ENCODE measurements around the gene LY6G5C. TPM values are rescaled to one million over a fixed set of nuclear protein-coding genes. Genes with fewer than 3 reads are reported as not detected.

LY6G5C gene
- total RNA-seq, 4 donors from 2014 or later: 0.54 to 7.9 (median 0.83) TPM; not detected in 1

DNA sequence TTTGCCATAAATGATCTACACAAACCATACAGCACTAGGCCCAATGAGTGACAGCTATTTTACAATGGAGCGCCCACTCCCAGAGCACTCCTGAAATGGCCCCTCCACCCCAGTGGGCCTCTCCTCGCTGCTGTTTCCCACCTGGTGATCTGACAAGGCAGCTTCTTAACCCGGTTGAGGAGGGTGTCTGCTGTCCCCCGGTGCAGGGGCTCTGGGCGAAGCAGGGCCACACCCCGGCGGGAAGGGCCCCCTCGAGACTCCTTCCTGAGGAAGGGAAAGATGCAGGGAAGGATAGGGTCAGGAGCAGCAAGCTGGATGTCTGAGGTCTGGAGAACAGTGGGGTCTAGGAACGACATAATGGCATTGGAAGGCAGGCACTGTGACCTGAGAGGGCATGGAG is 12.0 kb upstream of the LY6G5C start:
- H3K27ac ChIP-seq: no peak overlapping the region

DNA sequence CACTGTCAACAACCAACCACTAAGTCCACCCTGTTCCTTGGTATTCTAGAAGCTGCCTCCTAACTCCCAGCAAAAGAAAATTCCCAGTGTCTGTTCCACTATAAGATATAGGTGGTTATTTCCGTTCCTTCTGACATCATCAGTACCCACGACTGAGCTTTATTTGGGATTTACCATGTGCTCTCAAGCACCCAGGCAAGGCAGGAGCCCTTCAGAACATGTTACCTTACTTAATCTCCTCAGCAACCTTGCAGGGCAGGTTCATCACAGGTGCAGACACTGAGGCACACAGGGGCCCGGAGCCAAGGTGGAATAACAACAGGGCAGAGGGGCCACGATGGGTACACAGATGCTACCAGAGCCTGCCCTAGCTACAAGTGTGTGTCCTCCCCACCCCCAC is 11.5 kb upstream of the LY6G5C start:
- no peaks in the 10 kb centered on the region for H3K9me3 ChIP-seq
- H3K27ac ChIP-seq: no peak overlapping the region
- no peaks in the 10 kb centered on the region for H3K4me1 ChIP-seq
- no peak for DNase-seq
- no peaks in the 10 kb centered on the region for H3K27me3 ChIP-seq
- H3K36me3 ChIP-seq: peaks cover 66 to 71% of the 10 kb centered on the region in 2 donors
- intact Hi-C loops (cut with DNase I): no loop called here
- H3K4me3 ChIP-seq (replicated peaks in 1 of 3): no peak overlapping the region
- WGBS, 2 donors: 88 to 98% methylated on average over 4 of the region's 4 CpGs
- no peak for TF ChIP-seq POLR2A (IDR thresholded peaks at IDR 0.05)
- TF ChIP-seq, protein P1, sequence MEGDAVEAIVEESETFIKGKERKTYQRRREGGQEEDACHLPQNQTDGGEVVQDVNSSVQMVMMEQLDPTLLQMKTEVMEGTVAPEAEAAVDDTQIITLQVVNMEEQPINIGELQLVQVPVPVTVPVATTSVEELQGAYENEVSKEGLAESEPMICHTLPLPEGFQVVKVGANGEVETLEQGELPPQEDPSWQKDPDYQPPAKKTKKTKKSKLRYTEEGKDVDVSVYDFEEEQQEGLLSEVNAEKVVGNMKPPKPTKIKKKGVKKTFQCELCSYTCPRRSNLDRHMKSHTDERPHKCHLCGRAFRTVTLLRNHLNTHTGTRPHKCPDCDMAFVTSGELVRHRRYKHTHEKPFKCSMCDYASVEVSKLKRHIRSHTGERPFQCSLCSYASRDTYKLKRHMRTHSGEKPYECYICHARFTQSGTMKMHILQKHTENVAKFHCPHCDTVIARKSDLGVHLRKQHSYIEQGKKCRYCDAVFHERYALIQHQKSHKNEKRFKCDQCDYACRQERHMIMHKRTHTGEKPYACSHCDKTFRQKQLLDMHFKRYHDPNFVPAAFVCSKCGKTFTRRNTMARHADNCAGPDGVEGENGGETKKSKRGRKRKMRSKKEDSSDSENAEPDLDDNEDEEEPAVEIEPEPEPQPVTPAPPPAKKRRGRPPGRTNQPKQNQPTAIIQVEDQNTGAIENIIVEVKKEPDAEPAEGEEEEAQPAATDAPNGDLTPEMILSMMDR (IDR thresholded peaks at IDR 0.05): no peak

More for the DNA sequence above, 12.0 kb upstream of the LY6G5C start:
- no peaks in the 10 kb centered on the region for H3K4me1 ChIP-seq
- 89 to 96% methylated on average over 9 of the region's 9 CpGs for WGBS, 2 donors
- DNase-seq: no peak
- intact Hi-C loops (cut with DNase I): no loop called here
- H3K27me3 ChIP-seq: no peaks in the 10 kb centered on the region
- H3K36me3 ChIP-seq: peaks cover 61 to 66% of the 10 kb centered on the region in 2 donors
- H3K9me3 ChIP-seq: no peaks in the 10 kb centered on the region
- TF ChIP-seq, protein P1 (IDR thresholded peaks at IDR 0.05): no peak
- TF ChIP-seq POLR2A (IDR thresholded peaks at IDR 0.05): no peak
- no peak overlapping the region for H3K4me3 ChIP-seq (replicated peaks in 1 of 3)

DNA sequence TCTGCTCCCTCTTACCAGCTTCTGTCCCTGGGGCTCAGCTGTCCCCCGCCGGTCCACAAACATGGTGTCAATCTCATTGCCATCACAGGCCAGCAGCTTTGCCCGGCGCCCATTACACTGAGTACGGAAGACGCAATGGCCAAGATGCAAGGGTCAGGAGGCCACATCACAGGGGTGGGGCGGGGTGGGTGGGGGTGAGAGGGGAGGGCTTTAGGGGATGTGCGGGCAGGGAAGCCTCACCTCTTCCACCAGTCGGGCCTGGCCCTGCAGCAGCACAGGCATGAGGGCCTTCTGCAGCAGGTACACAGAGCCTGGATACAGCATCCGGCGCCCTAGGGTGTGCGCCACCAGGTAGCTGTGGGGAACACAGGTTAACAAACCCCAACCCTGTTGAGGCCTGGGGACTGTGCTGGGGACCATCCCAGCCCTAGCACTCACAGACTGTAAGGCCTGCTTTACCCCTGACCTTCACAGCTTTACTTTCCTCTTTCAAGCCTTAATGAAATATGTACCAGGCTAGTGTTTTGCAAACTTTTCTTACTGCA is 10.8 kb upstream of the LY6G5C start:
- Histone ChIP-seq H3K4me1 (no peaks in the 10 kb centered on the region), H3K36me3 (peaks cover 73 to 77% of the 10 kb centered on the region in 2 donors), H3K27me3 (no peaks in the 10 kb centered on the region), H3K9me3 (no peaks in the 10 kb centered on the region), H3K4me3 (replicated peaks in 1 of 3) (no peak overlapping the region), H3K27ac (no peak overlapping the region)
- no peak for DNase-seq
- intact Hi-C loops (cut with DNase I): no loop called here
- no peak for TF ChIP-seq POLR2A (IDR thresholded peaks at IDR 0.05)
- TF ChIP-seq, protein P1 (IDR thresholded peaks at IDR 0.05): no peak
- 96 to 97% methylated on average over 11 to 12 of the region's 12 CpGs for WGBS, 2 donors

DNA sequence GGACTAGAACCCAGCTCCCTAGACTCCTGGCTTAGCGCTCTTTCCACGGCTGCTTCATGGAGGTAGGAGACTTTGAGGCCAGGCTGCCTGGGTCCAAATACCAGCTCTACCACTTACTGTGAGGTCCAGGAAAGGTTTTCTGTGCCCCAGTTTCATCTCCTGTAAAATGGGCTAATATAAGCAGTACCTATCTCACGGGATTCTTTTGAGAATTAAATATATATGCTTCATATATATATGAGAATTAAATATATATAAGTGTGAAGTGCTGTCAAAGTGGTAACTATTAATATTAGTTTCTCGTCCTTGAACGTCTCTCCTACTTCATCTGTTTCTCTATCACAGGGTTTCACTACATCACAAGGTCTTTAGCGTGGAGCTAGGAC is 10.2 kb upstream of the LY6G5C start:
- H3K4me3 ChIP-seq (replicated peaks in 1 of 3): no peak overlapping the region
- no peak overlapping the region for H3K27ac ChIP-seq
- H3K27me3 ChIP-seq: no peaks in the 10 kb centered on the region
- TF ChIP-seq, protein P1 (IDR thresholded peaks at IDR 0.05): no peak
- no peak for TF ChIP-seq POLR2A (IDR thresholded peaks at IDR 0.05)
- no peaks in the 10 kb centered on the region for H3K9me3 ChIP-seq
- no peak for DNase-seq
- intact Hi-C loops (cut with DNase I): no loop called here
- WGBS, 2 donors: 94 to 95% methylated on average over 6 of the region's 6 CpGs
- no peaks in the 10 kb centered on the region for H3K4me1 ChIP-seq
- H3K36me3 ChIP-seq: peaks cover 75 to 76% of the 10 kb centered on the region in 2 donors

DNA sequence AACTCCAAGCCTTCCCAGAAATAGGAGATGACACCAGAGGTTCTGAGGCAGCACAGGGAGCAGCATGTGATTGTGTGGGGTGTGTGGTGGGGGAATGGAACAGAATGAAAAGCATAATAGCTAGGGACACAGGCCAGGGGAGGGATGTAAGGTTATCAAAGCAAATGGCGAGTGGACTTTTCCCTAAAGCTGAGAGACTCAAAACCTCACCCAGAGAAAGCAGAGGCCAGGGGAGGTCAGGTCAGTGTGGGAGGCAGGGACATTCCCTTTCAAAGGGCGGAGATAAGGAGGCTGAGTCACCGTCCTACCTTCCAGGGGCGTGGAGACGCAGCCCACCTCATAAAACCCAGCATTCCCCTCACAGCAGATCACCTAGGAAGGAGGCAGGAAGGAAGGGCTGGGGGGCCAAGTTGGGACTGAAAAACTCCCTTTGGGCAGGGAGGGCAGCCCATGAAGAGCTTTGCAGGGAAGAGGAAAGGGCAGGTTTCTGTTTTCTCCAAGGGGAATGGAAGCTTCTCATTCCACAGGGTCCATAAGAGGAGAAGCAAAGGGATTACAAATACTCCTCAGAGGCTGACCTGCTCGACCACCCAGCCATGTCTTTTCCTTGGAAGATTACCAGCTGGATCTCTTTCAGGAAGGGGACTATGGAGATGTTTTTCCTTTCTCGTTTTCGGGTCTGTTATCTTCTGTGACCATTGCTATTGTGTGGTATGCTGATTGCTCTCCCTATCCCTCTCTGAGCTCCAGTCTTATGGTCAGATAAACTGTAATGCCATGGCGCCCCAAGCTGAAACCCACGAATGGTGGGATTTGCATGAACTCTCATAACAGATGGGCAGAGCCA is 9.6 kb upstream of the LY6G5C start:
- intact Hi-C loops (cut with DNase I): no loop called here
- WGBS, 2 donors: 73% methylated on average over 10 of the region's 10 CpGs
- TF ChIP-seq POLR2A (IDR thresholded peaks at IDR 0.05): no peak
- TF ChIP-seq, protein P1 (IDR thresholded peaks at IDR 0.05): no peak
- Histone ChIP-seq H3K36me3 (peaks cover 68 to 71% of the 10 kb centered on the region in 2 donors), H3K4me3 (replicated peaks in 1 of 3) (no peak overlapping the region), H3K9me3 (no peaks in the 10 kb centered on the region), H3K27me3 (no peaks in the 10 kb centered on the region), H3K4me1 (no peaks in the 10 kb centered on the region), H3K27ac (no peak overlapping the region)
- DNase-seq: no peak

All from thyroid gland (tissue), 4 donors.